Urothelium cell line (cell line): Measurements from ENCODE around the gene NR2E1.

ENCODE experiments used
- DNase-seq: peaks from one replicate; pipeline ENCODE4 v3.0.0; 2011; ENCODE audit warnings: low spot score, mixed read lengths
- FAIRE-seq: peaks from 2 replicates; lab custom pipeline; 2011; peaks lifted over from hg19 to GRCh38; lab: Jason Lieb, UNC

NR2E1 gene

GRCh38 chr6:108165714-108166663, at the start of gene NR2E1:
NR2E1 (plus strand) TSS chr6:108166022; CDS start chr6:108166766, 744 bp downstream.
- FAIRE-seq (no peak), DNase-seq (no peak)

- DNase-seq (no peak), FAIRE-seq (no peak)
These were observed 49.0 kb upstream of the NR2E1 start for GRCh38 chr6:108116546-108117426.

GRCh38 chr6:108117427-108118358, 48.1 kb upstream of the NR2E1 start:
- DNase-seq (peak; percentile 38), FAIRE-seq (no peak)

- DNase-seq: no peak
- FAIRE-seq: no peak
These were observed 47.5 kb upstream of the NR2E1 start for GRCh38 chr6:108118359-108118724.

- DNase-seq (no peak), FAIRE-seq (no peak)
These were observed 46.7 kb upstream of the NR2E1 start for GRCh38 chr6:108118810-108119768.

- DNase-seq (no peak), FAIRE-seq (no peak)
These were observed 46.1 kb upstream of the NR2E1 start for GRCh38 chr6:108119769-108120141.

- DNase-seq (no peak), FAIRE-seq (no peak)
These were observed 45.5 kb upstream of the NR2E1 start for GRCh38 chr6:108120311-108120710.

- FAIRE-seq: no peak
- no peak for DNase-seq
These were observed 44.2 kb upstream of the NR2E1 start for GRCh38 chr6:108121612-108122011.

- FAIRE-seq (no peak), DNase-seq (no peak)
These were observed 42.3 kb upstream of the NR2E1 start for GRCh38 chr6:108123481-108123929.

GRCh38 chr6:108123946-108124345, 41.9 kb upstream of the NR2E1 start:
- FAIRE-seq (no peak), DNase-seq (no peak)

GRCh38 chr6:108127056-108127455, 38.8 kb upstream of the NR2E1 start:
- no peak for DNase-seq
- FAIRE-seq: no peak

GRCh38 chr6:108127826-108128225, 38.0 kb upstream of the NR2E1 start:
- no peak for FAIRE-seq

GRCh38 chr6:108130262-108130661, 35.6 kb upstream of the NR2E1 start:
- no peak for FAIRE-seq
- no peak for DNase-seq

More at GRCh38 chr6:108127826-108128225, 38.0 kb upstream of the NR2E1 start:
- no peak for DNase-seq

GRCh38 chr6:108132863-108133262, 33.0 kb upstream of the NR2E1 start:
- FAIRE-seq: no peak
- no peak for DNase-seq

GRCh38 chr6:108133594-108134179, 32.1 kb upstream of the NR2E1 start:
- DNase-seq: peak; percentile 85

GRCh38 chr6:108134213-108134970, 31.4 kb upstream of the NR2E1 start:
- no peak for FAIRE-seq
- DNase-seq: peak; percentile 15

More at GRCh38 chr6:108133594-108134179, 32.1 kb upstream of the NR2E1 start:
- no peak for FAIRE-seq

- no peak for DNase-seq
- FAIRE-seq: no peak
These were observed 23.6 kb upstream of the NR2E1 start for GRCh38 chr6:108142240-108142639.

- DNase-seq (no peak), FAIRE-seq (no peak)
These were observed 20.2 kb upstream of the NR2E1 start for GRCh38 chr6:108145639-108146038.
